WTC11 (cell line): ENCODE results near the gene FBXL14.

ENCODE experiments used
- CTCF ChIP-seq: fragments of 200-600 bp; IDR thresholded peaks from 2 replicates; pipeline ENCODE4 v1.8.0; 2022; ENCODE audit warnings: antibody characterized with exemption
- JUN ChIP-seq: sonication (generic); formaldehyde crosslinking; IDR thresholded peaks from 2 replicates; pipeline ENCODE4 v1.8.0; 2023; ENCODE audit warnings: mild to moderate bottlenecking, missing genetic modification reagents
- TF ChIP-seq, protein P1 (sequence below): sonication (generic); formaldehyde crosslinking; IDR thresholded peaks from 2 replicates; pipeline ENCODE4 v1.8.0; 2022; ENCODE audit warnings: missing genetic modification reagents
- TF ChIP-seq, protein P2 (sequence below): sonication (generic); formaldehyde crosslinking; conservative IDR thresholded peaks from 2 replicates; pipeline ENCODE4 v1.8.1; 2023; ENCODE audit warnings: mild to moderate bottlenecking, low read depth, missing genetic modification reagents, moderate library complexity
- TF ChIP-seq, protein P3 (sequence below): sonication (generic); formaldehyde crosslinking; IDR thresholded peaks from 2 replicates; pipeline ENCODE4 v1.8.0; 2022; ENCODE audit warnings: mild to moderate bottlenecking, missing genetic modification reagents
- TF ChIP-seq, protein P4 (sequence below): sonication (generic); formaldehyde crosslinking; IDR thresholded peaks from 2 replicates; pipeline ENCODE4 v1.8.0; 2022; ENCODE audit warnings: mild to moderate bottlenecking, missing genetic modification reagents

GRCh38 chr12:1605129-1606020, 11.0 kb upstream of the FBXL14 start:
- peak; percentile 41; the same call in 1 of the 2 replicates for TF ChIP-seq CTCF
- TF ChIP-seq, protein P1, sequence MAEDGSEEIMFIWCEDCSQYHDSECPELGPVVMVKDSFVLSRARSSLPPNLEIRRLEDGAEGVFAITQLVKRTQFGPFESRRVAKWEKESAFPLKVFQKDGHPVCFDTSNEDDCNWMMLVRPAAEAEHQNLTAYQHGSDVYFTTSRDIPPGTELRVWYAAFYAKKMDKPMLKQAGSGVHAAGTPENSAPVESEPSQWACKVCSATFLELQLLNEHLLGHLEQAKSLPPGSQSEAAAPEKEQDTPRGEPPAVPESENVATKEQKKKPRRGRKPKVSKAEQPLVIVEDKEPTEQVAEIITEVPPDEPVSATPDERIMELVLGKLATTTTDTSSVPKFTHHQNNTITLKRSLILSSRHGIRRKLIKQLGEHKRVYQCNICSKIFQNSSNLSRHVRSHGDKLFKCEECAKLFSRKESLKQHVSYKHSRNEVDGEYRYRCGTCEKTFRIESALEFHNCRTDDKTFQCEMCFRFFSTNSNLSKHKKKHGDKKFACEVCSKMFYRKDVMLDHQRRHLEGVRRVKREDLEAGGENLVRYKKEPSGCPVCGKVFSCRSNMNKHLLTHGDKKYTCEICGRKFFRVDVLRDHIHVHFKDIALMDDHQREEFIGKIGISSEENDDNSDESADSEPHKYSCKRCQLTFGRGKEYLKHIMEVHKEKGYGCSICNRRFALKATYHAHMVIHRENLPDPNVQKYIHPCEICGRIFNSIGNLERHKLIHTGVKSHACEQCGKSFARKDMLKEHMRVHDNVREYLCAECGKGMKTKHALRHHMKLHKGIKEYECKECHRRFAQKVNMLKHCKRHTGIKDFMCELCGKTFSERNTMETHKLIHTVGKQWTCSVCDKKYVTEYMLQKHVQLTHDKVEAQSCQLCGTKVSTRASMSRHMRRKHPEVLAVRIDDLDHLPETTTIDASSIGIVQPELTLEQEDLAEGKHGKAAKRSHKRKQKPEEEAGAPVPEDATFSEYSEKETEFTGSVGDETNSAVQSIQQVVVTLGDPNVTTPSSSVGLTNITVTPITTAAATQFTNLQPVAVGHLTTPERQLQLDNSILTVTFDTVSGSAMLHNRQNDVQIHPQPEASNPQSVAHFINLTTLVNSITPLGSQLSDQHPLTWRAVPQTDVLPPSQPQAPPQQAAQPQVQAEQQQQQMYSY (CRISPR knock-in tag), result no peak
- TF ChIP-seq, protein P2, sequence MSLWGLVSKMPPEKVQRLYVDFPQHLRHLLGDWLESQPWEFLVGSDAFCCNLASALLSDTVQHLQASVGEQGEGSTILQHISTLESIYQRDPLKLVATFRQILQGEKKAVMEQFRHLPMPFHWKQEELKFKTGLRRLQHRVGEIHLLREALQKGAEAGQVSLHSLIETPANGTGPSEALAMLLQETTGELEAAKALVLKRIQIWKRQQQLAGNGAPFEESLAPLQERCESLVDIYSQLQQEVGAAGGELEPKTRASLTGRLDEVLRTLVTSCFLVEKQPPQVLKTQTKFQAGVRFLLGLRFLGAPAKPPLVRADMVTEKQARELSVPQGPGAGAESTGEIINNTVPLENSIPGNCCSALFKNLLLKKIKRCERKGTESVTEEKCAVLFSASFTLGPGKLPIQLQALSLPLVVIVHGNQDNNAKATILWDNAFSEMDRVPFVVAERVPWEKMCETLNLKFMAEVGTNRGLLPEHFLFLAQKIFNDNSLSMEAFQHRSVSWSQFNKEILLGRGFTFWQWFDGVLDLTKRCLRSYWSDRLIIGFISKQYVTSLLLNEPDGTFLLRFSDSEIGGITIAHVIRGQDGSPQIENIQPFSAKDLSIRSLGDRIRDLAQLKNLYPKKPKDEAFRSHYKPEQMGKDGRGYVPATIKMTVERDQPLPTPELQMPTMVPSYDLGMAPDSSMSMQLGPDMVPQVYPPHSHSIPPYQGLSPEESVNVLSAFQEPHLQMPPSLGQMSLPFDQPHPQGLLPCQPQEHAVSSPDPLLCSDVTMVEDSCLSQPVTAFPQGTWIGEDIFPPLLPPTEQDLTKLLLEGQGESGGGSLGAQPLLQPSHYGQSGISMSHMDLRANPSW (CRISPR knock-in tag), result no peak
- TF ChIP-seq, protein P3, sequence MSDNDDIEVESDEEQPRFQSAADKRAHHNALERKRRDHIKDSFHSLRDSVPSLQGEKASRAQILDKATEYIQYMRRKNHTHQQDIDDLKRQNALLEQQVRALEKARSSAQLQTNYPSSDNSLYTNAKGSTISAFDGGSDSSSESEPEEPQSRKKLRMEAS (CRISPR knock-in tag), result no peak
- TF ChIP-seq, protein P4, sequence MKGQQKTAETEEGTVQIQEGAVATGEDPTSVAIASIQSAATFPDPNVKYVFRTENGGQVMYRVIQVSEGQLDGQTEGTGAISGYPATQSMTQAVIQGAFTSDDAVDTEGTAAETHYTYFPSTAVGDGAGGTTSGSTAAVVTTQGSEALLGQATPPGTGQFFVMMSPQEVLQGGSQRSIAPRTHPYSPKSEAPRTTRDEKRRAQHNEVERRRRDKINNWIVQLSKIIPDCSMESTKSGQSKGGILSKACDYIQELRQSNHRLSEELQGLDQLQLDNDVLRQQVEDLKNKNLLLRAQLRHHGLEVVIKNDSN (CRISPR knock-in tag), result no peak
- TF ChIP-seq JUN (CRISPR knock-in tag), result no peak
